NCI-H1694 (cell line): ENCODE data around the gene ANKHD1.
A peak's percentile ranks its signal among the peaks of the same experiment; 100 is the strongest.
"Not testable (repeated sequence)": the region's sequence is repeated elsewhere in the genome, so short reads cannot be mapped to it uniquely, and the experiment has no call there.

Experiments used
- DNase-seq: peaks from one replicate; lab custom pipeline; 2025; lab: John Stamatoyannopoulos, UW

Gene ANKHD1

DNA sequence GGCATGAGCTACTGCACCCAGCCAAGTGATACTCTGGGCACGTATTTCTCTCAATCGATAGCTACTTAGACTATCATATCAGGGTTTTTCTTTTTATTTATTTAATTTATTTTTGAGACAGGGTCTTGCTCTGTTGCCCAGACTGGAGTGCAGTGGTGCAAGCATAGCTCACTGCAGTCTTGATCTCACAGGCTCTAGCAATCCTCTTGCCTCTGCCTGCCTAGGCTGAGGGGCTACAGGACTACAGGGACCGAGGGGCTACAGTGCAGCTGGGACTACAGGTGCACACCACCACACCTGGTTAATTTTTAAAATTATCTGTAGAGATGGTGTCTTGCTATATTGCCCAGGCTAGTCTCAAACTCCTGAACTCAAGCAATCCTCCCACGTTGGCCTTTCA lies 20.3 kb upstream of the ANKHD1 start:
- no peak for DNase-seq

DNA sequence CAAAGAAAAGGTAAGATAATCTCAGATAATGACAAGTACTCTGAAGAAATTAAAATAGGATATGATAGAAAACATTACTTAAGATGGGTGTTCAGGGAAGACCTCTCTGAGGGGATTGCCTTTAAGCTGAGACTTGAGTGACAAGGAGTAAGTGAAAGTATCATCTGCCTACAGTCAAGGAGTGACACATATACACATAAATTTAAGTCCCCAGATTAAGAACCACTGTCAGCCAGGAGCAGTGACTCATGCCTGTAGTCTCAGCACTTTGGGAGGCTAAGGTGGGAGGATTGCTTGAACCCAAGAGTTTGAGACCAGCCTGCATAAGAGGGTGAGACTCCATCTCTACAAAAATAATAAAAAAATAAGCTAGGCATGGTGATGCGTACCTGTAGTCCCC lies 19.7 kb upstream of the ANKHD1 start:
- DNase-seq, result no peak

DNA sequence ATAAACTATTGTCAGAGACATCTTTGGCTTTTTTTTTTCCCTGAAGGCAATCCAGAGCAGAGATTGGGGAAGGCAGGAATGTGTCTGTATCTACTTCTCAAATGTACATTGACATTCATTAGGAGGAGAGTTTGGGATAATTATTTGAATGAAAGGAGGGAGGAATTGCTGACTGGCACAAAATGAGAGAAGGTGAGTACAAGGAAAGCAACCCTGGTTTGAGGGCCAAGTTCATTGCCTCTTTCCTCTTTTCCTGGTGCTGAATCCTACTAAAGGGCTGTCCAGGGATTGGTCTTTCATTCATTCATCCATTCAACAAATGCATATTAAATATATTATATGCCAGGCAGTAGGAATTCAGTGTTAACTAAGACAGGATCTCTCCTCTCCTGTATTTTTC lies 18.8 kb upstream of the ANKHD1 start:
- DNase-seq, result no peak

DNA sequence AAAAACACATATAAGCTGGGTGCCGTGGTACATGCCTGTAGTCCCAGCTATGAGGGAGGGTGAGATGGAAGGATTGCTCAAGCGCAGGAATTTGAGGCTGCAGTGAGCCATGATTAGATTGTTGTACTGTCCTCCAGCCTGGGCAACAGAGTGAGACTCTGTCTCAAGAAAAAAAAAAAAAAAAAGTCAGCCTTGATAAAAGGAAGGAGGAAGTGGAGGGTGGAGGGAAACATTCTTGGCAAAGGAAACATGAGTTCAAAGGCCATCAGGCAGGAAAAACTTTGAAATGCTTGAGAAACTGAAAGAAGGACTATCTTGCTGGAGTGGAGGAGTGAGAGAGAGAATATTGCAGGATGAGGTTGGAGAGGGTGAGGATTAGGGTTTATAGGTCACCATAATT lies 18.3 kb upstream of the ANKHD1 start:
- DNase-seq, result no peak

DNA sequence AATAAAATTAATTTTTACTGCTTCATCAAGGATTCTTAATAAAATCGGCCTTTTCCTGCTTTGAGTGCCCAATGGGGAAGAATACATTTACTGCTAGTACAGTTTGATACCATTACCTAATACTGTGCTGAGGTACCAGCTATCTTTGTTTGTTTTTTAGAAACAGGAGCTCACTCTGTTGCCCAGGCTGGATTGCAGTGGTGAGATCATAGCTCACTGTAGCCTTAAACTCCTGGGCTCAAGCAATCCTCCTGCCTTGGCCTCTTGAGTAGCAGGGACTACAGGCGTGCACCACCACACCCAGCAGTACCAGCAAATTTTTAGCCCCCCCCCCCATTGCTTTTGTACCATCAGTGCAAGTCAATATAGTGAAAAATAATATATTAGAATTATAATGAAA lies 13.6 kb upstream of the ANKHD1 start:
- no peak for DNase-seq

DNA sequence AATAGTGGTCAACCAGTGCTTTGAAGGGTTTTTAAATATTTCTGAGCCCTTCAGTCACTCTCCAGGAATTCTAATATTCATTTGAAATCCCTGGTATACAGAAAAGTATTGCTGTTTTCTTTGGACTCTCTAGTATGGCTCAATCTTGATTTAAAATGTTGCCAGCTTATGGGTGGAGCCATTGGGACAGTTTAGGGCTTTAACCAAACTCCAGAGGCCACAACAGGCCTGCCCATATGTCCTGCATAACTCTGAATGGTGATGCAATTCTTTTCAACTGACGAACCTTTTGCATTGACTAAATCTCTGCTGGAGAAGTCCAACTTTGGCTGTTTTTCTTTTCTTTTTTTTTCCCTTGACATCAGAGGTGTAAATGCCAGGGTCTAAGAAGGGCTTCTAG lies 10.3 kb upstream of the ANKHD1 start:
- no peak for DNase-seq

DNA sequence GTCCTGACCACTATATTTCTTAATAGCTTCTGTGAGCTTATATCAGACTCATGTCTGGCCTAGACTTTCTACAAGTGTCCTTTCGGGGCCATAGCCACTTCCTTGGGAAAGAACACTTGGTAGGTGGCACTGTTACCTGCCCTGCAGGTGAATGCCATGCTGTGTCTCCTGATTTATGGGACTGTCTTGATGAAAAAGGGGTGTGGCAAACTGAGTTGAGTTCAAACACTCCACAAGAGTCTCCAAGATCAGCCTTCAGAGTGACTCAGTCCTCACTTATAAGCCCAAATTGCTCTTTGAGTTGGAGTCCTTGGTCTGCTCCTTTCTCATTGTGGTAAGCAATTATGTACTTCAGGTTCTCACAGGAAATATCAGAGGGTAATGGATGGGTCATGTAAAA lies 9.9 kb upstream of the ANKHD1 start:
- no peak for DNase-seq

DNA sequence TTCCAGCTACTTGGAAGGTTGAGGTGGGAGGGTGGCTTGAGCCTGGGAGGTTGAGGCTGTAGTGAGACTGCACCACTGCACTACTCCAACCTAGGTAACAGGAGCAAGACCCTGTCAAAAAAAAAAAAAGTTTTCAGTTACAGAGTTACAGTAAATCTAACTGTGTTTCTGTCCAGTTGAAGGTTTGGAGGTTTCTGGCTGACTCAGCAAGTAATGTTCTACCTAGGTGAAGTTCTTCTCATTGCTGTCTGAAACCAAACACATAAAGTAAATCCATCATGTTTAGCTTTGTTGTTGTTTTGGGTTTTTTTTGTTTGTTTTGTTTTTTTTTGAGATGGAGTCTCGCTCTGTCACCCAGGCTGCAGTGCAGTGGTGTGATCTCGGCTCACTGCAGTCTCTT lies 7.9 kb upstream of the ANKHD1 start:
- no peak for DNase-seq

DNA sequence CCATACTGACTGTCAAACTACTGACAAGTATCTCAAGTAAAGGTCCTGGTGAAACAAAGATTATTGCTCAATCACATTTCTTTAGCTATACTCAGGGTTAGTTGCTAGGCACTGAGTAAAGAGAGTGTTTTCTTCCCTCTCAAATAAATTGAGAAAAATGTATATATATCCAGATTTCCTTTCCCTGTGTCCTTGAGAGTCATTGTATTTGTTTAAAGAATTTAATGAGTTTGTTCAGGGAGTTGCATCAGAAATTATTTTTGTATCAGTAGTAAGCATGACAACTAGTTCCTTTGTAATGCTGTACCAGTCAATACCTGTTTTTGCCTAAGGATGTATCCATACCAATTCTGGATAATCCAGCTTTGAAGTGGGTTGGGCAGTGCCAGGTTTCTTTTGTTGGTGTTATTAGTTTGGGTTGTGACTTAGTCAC lies 3.2 kb upstream of the ANKHD1 start:
- DNase-seq, result no peak

DNA sequence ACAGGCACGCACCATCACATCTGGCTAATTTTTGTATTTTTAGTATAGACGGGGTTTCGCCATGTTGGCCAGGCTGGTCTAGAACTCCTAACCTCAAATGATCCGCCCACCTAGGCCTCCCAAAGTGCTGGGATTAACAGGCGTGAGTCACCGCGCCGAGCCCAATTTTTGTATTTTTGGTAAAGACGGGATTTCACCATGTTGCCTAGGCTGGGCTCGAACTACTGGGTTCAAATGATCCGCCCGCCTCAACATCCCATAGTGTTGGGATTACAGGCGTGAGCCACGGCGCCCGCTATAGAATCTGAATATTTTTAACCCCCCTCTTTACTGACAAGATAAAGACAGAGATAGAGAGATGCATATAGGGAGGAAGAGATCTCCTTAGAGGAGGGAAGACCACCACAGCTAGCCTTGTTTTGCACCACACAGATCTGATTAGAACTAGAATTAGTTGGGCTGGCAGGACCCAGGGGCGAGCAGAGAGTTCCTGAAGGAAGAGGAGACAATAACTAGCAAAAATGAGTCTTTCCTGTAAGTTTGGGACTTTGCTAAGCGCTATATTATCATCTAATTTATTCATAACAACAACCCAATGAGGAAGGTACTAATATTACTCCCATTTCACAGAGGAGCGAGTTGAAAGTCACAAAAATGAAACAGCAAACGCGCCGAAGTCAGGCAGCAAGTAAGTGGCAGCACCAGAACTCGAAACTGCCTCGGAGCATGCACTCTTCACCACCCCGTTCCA lies 1.5 kb upstream of the ANKHD1 start:
- DNase-seq, result no peak

DNA sequence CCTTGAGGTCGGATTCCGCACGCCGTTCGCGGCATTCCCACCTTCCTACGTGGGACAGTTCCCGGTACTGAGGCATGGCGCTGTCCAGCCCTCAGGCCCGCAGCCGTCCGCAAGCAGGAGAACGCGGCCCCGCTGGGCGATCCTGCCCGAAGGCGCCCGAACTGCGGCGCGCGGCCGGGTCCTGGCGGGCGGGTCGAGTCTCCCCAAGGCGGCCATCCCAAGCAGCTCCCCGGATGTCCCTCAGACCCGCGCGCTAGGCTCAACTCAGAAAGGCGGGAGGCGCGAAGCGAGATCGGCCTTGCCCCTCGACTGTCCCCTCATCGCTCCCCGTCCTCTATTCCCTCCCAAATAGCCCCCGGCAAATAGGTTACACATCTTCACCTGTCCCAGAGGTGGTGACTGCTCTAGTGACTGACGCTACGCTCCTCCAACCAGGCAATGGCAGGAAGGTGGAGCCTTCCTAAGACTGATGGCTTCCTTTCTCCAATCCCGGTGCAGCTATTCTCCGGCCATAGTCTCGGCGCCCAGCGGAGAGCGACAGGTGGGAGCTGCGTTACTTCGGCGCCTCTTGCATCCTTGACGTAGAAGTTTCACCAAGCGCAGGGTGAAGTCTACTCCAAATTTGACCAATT lies 787 bp upstream of the ANKHD1 start:
- DNase-seq, result peak; percentile 85

DNA sequence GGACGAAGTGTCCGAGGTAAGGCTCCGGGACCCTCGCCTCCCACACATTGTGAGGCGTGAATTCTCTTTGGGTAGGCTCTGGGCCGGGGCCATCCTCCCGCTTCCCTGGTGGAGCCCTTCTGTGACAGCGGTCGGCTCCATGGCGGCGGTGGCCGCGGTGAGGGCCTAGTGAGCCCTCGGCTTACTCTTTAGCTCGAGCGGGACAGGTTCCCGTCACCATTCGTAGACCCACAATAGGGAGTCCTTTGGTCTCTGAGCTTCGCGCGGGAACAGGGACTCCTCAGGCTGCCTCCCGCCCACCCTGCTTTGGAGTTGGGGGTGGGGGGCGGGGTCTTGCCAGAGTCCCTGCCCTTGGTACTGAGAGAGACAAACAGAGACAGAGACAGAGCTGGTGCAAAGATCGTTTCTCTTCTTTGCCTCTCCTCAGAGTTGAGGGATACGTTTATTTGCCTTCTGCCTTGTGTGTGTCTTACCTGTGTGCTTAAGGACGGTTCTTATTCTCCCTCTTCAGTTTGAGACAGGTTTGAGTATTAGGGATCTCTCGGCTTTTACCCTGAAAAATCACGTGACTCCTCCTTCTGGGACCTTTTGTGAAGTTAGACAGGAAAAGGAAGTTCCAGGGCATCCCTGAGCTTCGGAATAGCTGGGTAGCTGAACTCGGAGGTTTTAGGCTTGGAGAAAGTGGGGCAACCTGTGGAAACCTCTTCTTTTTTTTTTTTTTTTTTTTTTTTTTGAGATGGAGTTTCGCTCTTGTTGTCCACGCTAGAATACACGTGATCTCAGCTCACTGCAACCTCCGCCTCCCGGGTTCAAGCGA lies 833 bp downstream of the ANKHD1 start:
- DNase-seq, result peak; percentile 43

DNA sequence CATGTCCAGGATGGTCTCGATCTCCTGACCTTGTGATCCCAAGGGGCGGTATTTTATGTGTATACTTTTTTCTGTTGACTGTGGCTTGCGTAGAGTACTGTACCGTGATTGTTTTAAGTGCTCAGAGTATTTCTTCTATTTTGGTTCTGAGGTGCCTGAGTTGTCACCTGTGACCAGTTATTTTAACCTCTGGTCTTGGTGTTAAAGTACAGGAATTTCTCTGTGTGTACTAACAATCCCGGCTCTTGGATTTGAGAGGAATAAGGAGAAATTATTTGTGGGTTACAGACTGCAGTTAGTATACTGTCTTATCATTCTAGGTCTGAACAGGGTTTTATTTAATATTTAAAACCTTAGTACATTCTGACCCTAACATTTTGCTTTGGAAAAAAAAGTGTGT lies 2.0 kb downstream of the ANKHD1 start:
- DNase-seq, result no peak

DNA sequence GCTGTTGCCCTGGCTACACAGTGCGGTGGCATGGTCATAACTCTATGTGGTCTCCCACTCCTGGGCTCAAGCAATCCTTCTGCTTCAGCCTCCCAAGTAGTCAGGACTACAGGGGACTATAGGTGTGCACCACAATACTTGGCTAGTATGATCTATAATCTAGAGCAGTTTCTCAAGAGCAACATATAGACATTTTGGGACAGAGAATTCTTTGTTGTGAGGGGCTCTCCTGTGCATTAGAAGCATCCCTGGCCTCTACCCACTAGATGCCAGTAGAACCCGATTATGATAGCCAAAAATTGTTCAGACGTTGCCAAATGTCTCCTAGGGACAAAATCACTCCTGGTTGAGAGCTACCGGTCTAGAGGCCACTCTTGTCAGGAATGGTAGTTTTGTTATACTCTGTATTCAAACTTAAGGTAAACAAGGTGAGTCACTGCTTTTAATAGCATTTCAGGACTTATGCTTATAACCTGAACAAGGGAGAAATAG lies 7.2 kb downstream of the ANKHD1 start:
- no peak for DNase-seq

DNA sequence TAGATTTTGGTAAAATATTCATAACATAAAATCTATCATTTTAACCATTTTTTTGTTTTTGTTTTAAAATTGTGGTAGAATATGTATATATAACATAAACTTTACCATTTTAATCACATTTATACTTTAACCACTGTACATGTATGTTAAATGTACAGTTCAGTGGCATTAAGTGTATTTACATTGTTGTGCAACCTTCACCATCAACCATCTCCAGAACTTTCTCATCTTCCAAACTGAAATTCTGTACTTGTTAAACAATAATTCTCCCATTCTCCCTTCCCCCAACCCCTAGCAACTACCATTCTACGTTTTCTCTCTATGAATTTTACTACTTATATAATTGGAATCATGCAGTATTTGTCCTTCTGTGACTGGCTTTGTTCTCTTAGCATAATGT lies 11.6 kb downstream of the ANKHD1 start:
- no peak for DNase-seq

DNA sequence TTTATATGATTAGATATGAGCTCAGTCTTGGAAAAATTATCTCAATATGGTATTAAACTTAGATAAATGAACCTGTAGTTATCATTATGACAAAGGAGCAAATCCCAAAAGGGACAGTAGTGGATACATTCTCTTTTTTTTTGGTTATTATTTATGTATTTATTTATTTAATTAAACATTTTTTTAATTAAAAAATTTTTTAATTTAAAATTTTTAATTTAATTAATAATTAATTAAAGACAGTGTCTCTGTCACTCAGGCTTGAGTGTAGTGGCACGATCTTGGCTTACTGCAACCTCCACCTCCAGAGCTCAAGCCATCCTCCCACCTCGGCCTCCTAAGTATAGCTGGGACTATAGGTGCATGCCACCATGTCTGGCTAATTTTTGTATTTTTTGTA lies 15.6 kb downstream of the ANKHD1 start:
- DNase-seq, result no peak

DNA sequence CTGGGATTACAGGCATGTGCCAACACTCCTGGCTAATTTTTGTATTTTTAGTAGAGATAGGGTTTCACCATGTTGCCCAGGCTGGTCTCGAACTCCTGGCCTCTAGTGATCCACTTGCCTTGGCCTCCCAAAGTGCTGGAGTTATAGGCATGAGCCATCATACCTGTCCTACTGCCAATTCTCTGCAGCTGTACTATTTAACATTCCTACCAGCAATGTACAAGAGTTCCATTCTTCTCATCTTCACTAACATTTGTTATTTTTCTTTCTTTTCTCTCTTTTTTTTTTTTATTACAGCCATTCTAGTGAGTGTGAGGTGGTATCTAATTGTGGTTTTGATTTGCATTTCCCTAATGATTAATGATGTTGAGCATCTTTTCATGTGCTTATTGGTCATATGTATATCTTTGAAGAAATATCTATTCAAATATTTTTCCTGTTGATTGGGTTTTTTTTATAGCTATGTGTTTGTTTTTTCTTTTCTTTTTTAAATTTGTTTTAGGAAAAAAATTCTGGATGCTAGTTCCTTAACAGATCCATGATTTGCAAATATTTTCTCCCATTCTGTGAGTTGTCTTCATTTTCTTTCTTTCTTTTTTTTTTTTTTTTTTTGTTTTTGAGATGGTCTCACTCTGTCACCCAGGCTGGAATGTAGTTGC lies 17.4 kb downstream of the ANKHD1 start:
- no peak for DNase-seq

DNA sequence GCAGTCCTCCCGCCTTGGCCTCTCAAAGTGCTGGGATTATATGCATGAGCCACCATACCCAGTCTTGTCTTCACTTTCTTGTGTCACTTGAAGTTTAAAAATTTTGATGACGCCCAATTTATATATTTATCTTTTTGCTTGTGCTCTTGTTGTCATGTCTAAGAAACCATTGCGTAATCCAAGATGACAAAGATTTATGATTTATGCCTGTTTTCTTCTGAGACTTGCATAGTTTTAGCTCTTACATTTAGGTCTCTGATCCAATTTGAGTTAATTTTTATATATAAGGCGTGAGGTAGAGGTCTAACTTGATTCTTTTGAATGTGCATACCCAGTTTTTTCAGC lies 18.6 kb downstream of the ANKHD1 start:
- no peak for DNase-seq

DNA sequence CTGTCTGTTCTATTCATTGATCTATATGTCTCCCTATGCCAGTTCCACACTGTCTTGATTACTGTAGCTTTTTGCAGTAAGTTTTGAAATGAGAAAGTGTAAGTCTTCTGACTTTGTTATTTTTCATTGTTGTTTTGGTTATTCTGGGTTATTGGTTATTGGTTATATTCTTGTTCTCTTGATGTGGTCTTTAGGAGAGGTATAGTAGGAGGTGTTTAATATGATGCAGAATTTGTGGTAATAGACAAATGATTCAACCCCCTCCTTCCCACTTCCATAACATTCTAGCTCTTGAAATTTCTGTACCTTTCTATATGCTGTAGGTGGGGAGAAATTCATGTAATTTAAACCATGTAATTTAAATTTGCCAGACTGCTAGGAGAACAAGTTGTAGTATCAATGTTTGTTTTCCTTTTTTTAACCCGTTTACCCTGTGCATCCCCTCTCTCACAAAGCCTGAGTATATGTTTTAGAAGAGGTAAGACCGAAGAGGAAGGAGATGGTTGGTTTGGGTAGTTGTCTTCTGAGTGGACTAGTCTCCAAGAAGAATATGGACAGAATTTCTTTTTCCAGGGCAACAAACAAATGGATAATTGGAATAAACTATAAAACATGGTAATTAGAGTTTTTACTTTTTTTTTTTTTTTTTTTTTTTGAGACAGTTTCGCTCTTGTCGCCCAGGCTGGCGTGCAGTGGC lies 19.2 kb downstream of the ANKHD1 start:
- DNase-seq, result no peak

DNA sequence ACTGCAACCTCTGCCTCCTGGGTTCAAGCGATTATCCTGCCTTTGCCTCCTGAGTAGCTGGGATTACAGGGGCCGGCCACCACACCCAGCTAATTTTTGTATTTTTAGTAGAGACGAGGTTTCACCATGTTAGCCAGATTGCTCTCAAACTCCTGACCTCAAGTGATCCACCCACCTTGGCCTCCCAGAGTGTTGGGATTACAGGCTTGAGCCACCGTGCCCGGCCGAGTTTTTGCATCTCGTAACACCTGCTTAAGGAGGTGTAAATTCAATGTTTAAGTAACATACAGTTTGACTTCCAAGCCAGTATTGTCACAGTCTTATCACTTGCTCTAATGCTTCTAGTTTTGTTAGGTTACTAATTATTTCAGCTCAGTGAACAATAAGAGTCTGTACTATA lies 19.7 kb downstream of the ANKHD1 start:
- not testable (repeated sequence) for DNase-seq

DNA sequence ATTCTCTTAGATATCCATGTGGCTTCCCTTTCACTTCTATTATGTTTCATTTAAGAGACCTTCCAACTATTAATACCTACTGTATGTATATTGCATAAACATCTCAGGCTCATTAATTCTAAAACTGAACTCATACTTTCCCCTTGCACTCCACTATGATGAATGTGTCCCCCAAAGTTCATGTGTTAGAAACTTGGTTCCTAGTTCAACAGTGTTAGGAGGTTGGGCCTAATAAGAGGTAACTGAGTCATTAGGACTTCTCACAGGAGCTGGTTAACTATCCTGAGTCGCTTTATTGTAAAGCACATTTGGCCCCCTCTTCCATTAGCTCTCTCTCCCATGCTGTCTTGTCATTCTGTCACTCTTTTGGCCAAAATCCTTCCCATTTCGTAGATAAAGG lies 22.0 kb downstream of the ANKHD1 start:
- DNase-seq, result no peak

DNA sequence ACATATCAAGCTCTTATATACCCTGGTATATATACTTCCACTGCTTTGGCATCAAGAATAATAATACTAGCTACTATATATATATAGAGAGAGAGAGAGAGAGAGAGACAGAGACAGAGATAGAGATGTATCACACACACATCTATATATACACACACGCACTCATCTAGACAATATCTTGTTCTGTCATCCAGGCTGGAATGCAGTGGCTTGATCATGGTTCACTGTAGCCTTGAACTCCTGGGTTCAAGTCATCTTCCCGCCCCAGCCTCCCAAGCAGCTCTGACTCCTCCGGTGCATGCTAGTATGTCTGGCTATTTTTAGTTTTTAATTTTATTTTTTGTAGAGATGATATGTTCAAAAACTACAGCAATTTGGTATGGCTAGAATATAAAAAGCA lies 22.5 kb downstream of the ANKHD1 start:
- DNase-seq, result no peak
